ENCODE data around the gene TAF3. TPM values are rescaled to one million over a fixed set of nuclear protein-coding genes. Genes with fewer than 3 reads are reported as not detected.

The TAF3 gene
- total and polyA plus RNA-seq, 4 donors, result 3.4 to 7.0 (median 5.0) TPM

DNA sequence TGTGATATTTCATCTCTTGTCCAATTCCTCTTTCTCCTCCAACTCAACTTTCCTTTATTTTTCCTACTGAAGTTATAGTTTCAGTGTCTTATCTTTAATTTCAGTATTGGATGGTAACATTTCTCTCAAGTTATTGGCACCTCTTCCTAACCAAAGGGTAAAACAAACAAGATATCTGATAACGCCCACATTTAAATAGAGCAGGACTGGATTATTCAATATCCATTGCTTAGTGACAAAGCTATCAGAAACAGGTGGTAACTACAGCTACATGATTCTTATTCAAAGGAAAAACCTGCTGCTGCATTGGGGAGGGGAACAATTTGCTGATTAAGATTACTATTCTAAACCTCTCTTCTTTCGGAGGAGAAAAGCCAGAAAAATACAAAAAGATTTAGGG, 87.8 kb downstream of the TAF3 start:
- Histone ChIP-seq H3K36me3 (ENCODE audit: control insufficient read depth in 4 of 4, insufficient read depth in 4 of 4, low read length in 4 of 4) (peaks cover 0 to 2% (median 0%) of the 10 kb centered on the region in 4 donors), H3K9ac (ENCODE audit: insufficient read depth in 1 of 2, low read length in 2 of 2) (no peak overlapping the region), H3K9me3 (ENCODE audit: control insufficient read depth in 4 of 4, insufficient read depth in 3 of 4, low read length in 3 of 4) (peaks cover 0 to 4% (median 0%) of the 10 kb centered on the region in 4 donors), H3K27ac (ENCODE audit: low read depth in 1 of 2, low read length in 1 of 2) (no peak overlapping the region), H3K4me1 (ENCODE audit: control insufficient read depth in 5 of 5, insufficient read depth in 5 of 5, low read length in 5 of 5) (no peaks in the 10 kb centered on the region), H3K27me3 (ENCODE audit: control insufficient read depth in 3 of 3, insufficient read depth in 3 of 3, low read length in 2 of 3) (no peaks in the 10 kb centered on the region), H3K4me3 (no peak overlapping the region)
- DNase-seq (no peak), ATAC-seq (ENCODE audit: insufficient read depth, low FRiP score) (no peak)
- WGBS, 2 donors, result 91 to 96% methylated on average over 2 of the region's 2 CpGs
- TF ChIP-seq, protein P1, sequence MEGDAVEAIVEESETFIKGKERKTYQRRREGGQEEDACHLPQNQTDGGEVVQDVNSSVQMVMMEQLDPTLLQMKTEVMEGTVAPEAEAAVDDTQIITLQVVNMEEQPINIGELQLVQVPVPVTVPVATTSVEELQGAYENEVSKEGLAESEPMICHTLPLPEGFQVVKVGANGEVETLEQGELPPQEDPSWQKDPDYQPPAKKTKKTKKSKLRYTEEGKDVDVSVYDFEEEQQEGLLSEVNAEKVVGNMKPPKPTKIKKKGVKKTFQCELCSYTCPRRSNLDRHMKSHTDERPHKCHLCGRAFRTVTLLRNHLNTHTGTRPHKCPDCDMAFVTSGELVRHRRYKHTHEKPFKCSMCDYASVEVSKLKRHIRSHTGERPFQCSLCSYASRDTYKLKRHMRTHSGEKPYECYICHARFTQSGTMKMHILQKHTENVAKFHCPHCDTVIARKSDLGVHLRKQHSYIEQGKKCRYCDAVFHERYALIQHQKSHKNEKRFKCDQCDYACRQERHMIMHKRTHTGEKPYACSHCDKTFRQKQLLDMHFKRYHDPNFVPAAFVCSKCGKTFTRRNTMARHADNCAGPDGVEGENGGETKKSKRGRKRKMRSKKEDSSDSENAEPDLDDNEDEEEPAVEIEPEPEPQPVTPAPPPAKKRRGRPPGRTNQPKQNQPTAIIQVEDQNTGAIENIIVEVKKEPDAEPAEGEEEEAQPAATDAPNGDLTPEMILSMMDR (IDR thresholded peaks at IDR 0.05; ENCODE audit: control extremely low read depth, extremely low read depth), result no peak

DNA sequence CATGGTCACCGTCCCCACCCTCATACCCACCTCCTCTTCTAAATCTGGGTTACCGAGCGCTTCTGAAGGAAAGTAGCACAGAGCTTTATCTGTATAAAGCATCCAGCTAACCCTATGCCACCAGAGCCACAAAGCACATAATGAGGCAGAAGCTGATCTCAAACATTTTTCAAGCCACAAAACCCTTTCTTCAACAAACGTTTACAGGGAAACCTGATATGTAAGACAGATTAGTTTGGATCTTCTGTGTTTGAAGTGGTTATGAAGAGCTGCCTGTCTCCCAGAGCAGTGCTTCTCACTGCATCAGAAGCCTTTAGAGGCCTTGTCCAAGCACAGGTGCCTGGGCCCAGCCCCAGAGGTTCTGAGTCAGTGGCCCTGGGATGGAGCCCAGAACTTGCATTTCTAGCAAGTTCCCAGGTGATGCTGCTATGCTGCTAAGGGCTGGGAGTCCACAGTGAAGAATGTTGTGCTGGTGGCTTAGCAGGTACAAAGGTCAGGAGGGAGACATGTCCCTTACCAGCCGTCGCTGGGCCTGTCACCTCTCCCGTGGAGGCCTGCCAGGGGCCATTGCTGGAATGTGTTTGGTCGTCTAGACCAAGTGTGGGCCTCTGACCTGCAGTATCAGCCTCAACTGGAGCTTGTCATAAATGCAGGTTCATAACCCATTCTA, 90.4 kb downstream of the TAF3 start:
- no peak overlapping the region for H3K9ac ChIP-seq (ENCODE audit: insufficient read depth in 1 of 2, low read length in 2 of 2)
- DNase-seq (no peak), ATAC-seq (ENCODE audit: insufficient read depth, low FRiP score) (no peak)
- no peaks in the 10 kb centered on the region for H3K4me1 ChIP-seq (ENCODE audit: control insufficient read depth in 5 of 5, insufficient read depth in 5 of 5, low read length in 5 of 5)
- H3K27ac ChIP-seq (ENCODE audit: low read depth in 1 of 2, low read length in 1 of 2), result no peak overlapping the region
- H3K4me3 ChIP-seq, result no peak overlapping the region
- H3K36me3 ChIP-seq (ENCODE audit: control insufficient read depth in 4 of 4, insufficient read depth in 4 of 4, low read length in 4 of 4), result no peaks in the 10 kb centered on the region
- H3K9me3 ChIP-seq (ENCODE audit: control insufficient read depth in 4 of 4, insufficient read depth in 3 of 4, low read length in 3 of 4), result peaks cover 0 to 4% (median 0%) of the 10 kb centered on the region in 4 donors
- TF ChIP-seq, protein P1 (IDR thresholded peaks at IDR 0.05; ENCODE audit: control extremely low read depth, extremely low read depth), result no peak
- WGBS, 2 donors, result 80 to 91% methylated on average over 8 of the region's 8 CpGs
- no peaks in the 10 kb centered on the region for H3K27me3 ChIP-seq (ENCODE audit: control insufficient read depth in 3 of 3, insufficient read depth in 3 of 3, low read length in 2 of 3)

DNA sequence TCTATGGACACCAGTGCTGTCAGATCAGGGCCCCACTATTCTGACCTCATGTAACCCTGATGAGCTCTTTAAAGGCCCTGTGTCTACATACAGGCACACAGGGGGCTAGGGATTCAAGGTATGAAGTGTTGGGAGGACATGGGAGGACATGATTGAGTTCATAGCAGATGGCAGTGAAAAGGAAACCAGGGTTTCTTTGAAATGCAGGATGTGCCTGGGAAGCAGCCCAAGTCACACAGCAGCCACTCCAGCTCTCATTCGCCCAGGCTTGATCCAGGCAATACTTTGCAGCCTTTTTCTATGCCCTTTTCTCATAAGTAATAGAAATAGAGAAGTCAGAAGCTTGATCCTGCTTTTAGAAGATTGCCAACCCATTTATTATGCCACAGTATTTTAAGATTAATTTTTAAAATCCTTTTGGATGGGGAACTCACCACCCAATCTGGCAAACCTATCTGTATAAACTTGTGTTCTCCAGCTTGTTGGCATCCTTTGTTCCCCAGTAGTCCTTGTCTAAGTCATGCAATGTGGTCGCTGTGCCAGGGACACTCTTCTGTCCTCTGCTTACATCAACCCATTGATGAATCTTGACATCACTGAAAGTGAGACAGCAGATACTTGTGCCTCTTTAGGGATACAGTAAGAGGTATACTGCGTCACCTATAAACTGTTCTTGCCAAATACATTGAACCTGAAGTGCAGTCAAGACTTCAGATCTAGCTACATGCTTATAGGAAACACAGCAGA, 95.0 kb downstream of the TAF3 start:
- Histone ChIP-seq H3K4me1 (ENCODE audit: control insufficient read depth in 5 of 5, insufficient read depth in 5 of 5, low read length in 5 of 5) (peaks cover 0 to 3% (median 0%) of the 10 kb centered on the region in 5 donors), H3K36me3 (ENCODE audit: control insufficient read depth in 4 of 4, insufficient read depth in 4 of 4, low read length in 4 of 4) (no peaks in the 10 kb centered on the region), H3K9me3 (ENCODE audit: control insufficient read depth in 4 of 4, insufficient read depth in 3 of 4, low read length in 3 of 4) (no peaks in the 10 kb centered on the region), H3K9ac (ENCODE audit: insufficient read depth in 1 of 2, low read length in 2 of 2) (no peak overlapping the region), H3K27ac (ENCODE audit: low read depth in 1 of 2, low read length in 1 of 2) (no peak overlapping the region), H3K4me3 (no peak overlapping the region), H3K27me3 (ENCODE audit: control insufficient read depth in 3 of 3, insufficient read depth in 3 of 3, low read length in 2 of 3) (no peaks in the 10 kb centered on the region)
- ATAC-seq (ENCODE audit: insufficient read depth, low FRiP score) (no peak), DNase-seq (no peak)
- 80 to 85% methylated on average over 3 of the region's 3 CpGs for WGBS, 2 donors
- TF ChIP-seq, protein P1 (IDR thresholded peaks at IDR 0.05; ENCODE audit: control extremely low read depth, extremely low read depth), result no peak
